Retina (tissue), 1 donor: ENCODE data around the gene DIAPH3.

Experiments used
- DNase-seq: peaks from one replicate; pipeline ENCODE4 v3.0.0-alpha.2; 2016

Gene DIAPH3

DNA sequence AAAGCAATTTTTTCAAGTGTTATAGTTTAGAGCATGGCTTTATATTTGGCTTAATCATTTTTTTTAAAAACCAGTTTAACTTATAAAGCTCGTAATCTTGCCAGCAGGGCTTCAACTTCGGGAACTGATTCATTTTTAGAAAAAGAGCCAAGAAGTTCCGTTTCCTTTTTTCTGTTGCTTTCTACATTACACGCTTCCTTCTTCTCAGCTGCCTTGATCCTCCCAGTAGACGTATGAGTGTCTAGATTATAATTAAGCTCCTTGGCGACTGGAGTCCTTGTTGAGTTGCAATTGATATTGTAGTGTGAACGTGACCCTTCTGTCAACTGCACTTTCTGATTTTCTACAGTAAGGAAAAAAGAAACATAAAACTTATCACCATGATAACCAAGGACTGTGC, 497.2 kb downstream of the DIAPH3 start:
- no peak for DNase-seq

DNA sequence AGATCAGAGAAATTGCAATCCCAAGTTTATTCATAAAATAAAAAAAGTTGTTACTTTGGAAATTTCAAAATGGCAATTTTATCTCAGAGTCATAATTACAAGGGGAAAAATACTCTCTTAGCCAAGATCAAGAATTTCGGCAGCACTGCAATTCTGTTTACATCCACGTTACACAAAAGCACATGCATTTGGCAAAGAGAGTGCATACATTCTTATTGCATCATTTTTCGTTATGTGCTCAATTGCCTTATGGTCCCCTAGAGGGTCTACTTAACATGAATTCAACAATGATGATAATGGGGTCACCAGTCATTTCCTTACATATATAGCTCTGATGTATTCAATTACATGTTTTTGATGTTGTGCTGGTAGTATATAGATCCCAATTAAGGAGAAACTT, 498.0 kb downstream of the DIAPH3 start:
- DNase-seq: no peak

DNA sequence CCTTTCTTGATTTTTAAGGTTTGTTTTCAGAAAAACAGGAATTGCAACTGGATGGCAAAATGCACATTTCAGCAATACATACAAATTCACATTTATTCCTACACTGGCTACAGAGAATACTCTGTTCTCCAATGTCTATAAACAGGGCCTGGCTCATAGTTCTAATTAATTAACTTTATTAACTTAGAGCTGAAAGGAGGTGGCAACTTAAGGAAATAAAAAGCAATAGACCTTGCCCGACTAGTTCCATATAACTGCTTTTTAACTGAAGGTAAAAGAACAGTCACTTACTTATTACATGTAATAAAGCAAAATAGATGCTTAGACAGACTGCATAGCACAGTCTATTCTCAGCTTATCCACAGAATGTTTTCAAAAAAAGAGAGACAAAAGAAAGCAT, 498.5 kb downstream of the DIAPH3 start:
- no peak for DNase-seq

GRCh38 chr13:59664586-59664985, 499.1 kb downstream of the DIAPH3 start:
- no peak for DNase-seq

GRCh38 chr13:59663707-59664106, 500.0 kb downstream of the DIAPH3 start:
- DNase-seq: no peak

DNA sequence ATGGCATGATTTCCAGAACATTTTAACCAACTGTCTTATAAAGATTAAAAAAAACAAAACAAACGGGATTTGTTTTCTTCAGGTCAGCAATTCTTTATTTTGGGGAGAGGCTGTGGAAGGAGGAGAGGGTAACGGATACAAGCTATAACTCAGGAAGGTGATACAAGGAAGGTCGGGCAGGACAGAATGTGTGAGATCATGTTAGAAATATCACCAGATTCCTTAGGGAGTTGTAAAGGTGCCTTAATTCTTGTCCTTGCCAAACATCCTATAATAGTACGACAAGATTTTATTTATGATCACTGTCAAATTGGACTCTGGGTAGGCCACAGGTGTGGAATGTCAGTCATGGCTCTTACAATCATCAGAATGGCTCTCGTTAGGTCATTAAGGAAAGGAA, 503.1 kb downstream of the DIAPH3 start:
- no peak for DNase-seq

DNA sequence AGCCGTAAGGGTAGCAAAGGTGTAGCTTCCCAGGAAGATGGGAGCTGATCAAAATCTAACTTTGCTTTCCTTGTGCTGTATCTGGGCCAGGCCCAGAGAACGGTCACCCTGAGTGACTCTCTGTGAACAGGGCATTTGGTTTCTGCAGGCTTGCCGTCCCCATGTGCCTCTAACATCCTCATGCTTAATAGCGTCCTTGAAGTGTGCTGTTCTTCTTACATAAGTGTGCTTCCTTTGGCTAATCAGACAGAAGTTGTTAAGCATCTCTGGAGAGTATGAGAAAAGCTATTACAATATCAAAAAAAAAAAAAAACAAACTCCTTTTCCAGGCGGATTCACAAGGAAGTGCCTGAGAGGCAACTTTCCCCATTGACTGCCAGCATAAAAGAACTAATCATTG, 503.7 kb downstream of the DIAPH3 start:
- DNase-seq: no peak

DNA sequence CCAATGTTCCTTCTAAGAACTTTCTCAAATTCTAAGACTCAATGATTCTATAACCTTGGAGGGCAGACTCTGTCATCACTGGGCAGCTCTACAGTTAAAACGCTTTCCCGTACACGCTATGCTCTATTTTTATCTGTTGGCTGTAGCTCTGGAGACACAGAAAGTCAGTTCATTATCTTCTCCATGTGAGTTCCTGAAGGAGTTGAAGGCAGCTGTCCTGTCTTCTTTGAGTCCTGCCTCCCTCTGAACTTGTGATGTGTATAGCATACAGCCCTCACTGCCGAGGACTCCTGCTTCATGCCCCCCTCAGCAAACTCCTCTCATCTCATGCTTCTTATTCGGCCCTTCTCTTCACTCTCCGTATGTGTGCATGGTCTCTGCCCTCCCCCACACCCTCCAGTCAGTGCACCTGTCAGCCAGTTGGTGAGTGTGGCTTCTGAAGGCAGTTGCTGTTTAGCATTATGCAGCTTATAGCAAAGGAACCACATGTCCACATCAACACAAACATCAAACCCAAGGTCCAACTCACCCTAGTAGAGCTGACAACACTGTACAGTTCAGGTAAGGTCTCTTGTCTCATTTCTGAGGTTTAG, 504.9 kb downstream of the DIAPH3 start:
- DNase-seq: no peak

DNA sequence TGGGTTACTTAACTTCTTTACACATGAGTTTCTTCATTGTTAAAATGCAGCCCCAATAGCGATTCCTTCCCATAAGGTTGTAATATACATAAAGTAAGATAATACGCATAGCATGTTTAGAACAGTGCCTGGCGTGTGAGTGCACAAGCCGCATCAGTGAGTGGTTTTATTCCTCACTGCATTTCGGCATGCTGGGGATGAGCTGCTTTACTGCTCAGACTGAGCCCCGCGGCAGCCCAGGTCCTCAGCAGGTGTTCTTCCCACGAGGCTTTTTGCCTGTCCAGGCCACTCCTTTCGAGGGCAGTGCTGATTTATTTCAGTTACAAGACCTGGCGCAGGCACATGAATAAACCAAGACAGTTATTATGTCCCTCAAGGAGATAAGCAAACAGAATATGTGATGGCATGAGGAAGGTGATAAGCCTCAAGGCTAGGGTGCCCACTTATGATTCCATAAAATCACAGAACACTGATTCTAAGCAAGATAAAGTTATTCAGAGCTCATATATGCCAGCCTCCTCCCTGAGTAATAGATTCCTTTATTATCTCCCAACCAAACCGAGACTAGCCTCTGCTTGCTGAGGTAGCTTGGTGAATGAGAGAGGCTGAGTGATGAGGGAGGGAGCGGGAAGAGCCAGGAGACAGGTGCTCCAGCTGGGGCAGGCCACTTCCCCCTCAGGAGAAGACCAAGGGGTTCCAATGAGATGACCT, 505.5 kb downstream of the DIAPH3 start:
- DNase-seq: no peak

DNA sequence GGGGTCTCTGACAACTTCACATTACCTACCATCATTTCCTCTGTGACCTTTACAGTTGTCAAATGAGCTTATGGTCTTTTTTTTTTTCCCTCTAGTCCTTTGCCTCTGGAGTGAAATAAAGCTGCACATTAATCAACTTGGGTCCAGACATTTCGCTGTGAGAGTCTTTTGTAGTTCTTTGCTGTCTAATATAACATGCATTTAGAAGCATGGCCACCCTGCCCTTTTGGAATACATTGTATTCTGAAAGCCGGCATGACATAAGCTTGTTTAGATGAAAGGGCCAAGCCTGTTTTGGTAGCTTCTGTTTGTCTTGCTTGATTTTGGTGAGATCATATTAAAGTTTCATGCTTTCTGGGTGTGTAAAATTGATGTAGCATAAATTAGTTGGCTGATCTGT, 509.8 kb downstream of the DIAPH3 start:
- DNase-seq: no peak

DNA sequence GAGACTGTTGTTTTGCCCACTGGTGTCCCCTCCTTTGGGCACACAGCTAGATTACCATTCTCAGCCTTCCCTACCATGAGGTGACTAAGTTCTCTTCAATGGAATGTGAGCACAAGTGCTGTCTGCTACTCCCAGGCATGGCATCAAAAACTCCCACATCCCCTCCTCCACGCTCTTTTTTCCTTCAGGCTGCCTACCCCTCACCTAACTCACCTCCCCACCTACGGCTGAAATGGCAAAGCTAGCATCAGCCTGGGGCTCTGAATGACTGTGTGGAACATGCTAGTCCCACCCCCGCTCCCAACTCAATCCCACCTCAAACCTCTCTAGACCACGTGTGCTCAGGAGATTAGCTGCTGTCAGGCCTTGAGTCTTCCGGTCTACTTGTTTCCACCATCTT, 512.2 kb downstream of the DIAPH3 start:
- DNase-seq: no peak

- no peak for DNase-seq
These were observed 519.7 kb downstream of the DIAPH3 start for GRCh38 chr13:59643906-59644626.

- DNase-seq: peak; percentile 40
These were observed 520.3 kb downstream of the DIAPH3 start for GRCh38 chr13:59643364-59643841.

DNA sequence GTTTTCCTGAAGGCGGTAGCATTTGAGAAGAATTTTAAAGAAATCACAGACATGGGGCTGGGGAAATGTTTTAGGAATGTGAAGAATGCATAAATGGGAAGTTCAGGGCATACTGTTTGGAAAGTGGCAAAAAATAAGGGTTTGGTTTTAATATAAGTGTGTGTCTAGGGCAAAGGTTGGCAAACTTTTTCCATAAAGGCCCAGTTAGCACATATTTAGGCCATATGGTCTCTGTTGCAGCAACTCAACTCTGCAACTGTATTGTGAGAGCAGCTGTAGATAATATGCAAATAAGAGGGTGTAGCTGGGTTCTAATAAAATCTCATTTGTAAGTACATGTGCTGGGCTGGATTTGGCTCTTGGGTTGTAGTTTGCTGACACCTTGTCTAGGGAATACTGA, 521.9 kb downstream of the DIAPH3 start:
- no peak for DNase-seq

GRCh38 chr13:59641261-59641660, 522.5 kb downstream of the DIAPH3 start:
- DNase-seq: no peak

- no peak for DNase-seq
These were observed 525.3 kb downstream of the DIAPH3 start for GRCh38 chr13:59638404-59638803.

DNA sequence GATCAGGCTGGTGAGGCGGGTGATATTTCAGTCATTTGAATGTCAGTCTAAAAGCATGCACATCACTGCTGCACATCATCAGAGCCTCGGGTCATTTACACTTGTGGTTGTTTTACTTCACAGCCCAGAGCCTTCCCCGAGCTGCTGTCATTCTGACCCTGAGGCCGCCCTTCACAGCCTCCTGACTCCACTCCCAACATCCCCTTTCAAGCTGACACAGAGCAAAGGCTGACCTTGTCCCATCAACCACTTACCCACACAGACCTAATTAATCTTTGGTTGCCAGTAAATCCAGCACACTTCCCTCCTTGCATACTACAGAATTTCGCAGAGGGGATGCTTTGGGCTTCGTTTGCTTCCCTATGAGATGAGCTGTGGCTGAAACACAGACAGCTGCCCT, 528.1 kb downstream of the DIAPH3 start:
- peak; percentile 63 for DNase-seq

GRCh38 chr13:59633290-59633689, 530.4 kb downstream of the DIAPH3 start:
- no peak for DNase-seq

GRCh38 chr13:59631271-59631670, 532.5 kb downstream of the DIAPH3 start:
- no peak for DNase-seq

GRCh38 chr13:59625111-59625510, 538.6 kb downstream of the DIAPH3 start:
- DNase-seq: no peak

- DNase-seq: no peak
These were observed 540.4 kb downstream of the DIAPH3 start for GRCh38 chr13:59623206-59623915.

DNA sequence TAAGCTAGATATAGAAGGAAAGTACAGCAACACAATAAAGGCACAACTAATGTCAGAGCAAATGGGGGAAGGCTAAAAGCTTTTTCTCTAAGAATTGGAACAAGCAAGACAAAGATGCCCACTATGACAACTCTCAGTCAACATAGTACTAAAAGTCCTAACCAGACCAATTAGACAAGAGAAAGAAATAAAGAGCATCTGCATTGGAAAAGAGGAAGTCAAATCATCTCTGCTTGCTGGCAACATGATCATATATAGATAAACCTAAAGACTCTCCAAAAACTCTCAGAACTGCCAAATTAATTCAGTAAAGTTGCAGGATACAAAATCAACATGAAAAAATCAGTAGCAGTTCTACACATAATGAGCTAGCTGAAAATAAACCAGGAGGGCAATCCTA, 542.0 kb downstream of the DIAPH3 start:
- no peak for DNase-seq
